DMS53 (cell line): ENCODE measurements around the gene TBC1D10A.
A peak's percentile ranks its signal among the peaks of the same experiment; 100 is the strongest.

ENCODE experiments used
- DNase-seq: peaks from one replicate; lab custom pipeline; 2025; lab: John Stamatoyannopoulos, UW

TBC1D10A gene

DNA sequence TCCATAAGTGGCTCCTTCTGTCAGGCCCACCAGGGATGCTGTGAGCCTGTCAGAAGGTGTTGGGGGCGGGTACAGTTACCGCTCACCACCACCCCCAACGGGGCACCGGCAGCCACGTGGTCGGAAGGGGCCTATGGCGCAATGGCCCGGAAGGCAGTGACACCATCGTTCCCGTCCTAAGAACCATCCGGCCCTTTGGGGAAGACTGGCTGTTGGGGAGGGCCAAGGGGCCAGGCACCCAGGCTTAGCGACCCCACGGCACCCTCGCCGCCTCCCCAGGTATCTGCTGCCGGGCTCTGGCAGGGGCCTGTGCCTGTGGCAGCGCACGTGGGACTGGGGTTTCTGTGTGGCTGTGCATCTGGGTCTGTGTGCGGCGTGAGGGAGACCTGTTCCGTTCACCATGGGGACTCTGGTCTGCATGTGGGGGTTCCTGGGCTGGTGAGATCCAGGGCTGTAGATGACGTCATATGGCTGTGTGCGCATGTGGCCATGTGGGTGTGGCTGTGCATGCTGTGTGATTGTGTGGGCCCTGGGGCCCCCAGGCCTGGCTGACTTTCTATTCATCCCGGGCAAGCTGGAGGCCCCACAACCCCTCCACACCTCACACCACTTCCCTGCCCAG, 60.8 kb downstream of the TBC1D10A start:
- DNase-seq, result no peak

DNA sequence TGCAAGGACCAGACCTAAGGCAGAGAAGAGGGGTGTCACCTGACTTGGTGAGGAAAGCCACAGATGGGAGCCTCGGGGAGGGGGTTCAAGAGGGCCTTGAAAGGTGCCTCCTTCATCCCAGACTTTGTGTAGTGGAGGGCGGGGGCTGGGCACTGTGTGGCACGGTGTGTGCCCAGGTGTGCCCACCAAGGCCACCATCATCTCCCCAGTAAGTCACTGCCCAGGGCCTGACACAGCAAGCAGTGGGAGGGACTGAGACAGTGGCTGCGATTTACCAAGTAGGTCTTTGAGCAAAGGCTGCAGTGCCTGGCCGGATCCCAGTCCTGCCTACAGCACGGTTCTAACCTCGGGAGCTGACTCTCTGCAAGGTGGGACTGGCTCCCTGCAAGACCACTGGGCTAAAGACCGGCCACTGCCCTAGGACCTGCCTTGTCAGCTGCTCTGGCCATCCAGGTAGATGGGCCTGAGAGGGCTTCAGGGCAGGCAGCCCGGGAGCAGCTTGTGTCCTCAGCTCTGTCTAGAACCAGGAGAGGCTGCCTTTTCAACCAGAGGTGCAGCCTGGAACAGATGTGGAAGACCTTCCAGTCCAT, 61.5 kb downstream of the TBC1D10A start:
- DNase-seq, result peak; percentile 2

DNA sequence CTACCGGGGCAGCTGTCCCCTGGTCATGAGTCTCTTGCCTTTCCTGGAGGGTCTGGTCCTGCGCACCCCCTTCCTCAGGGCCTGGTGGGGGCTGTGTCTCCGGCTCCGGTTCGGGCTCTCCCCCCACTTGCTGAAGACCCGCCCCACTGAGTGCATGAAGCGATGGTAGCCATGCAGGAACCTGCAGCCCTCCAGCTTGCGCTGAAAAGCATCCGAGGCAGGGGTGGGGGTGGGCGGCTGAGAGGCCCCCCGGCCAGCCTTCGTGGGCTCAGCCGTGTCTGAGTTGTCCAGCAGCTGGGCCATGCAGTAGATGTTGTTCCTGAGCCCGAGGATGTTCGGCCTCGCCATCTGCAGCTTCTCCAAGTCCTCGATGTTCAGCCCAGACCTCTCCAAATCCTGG, 62.9 kb downstream of the TBC1D10A start:
- DNase-seq, result no peak

DNA sequence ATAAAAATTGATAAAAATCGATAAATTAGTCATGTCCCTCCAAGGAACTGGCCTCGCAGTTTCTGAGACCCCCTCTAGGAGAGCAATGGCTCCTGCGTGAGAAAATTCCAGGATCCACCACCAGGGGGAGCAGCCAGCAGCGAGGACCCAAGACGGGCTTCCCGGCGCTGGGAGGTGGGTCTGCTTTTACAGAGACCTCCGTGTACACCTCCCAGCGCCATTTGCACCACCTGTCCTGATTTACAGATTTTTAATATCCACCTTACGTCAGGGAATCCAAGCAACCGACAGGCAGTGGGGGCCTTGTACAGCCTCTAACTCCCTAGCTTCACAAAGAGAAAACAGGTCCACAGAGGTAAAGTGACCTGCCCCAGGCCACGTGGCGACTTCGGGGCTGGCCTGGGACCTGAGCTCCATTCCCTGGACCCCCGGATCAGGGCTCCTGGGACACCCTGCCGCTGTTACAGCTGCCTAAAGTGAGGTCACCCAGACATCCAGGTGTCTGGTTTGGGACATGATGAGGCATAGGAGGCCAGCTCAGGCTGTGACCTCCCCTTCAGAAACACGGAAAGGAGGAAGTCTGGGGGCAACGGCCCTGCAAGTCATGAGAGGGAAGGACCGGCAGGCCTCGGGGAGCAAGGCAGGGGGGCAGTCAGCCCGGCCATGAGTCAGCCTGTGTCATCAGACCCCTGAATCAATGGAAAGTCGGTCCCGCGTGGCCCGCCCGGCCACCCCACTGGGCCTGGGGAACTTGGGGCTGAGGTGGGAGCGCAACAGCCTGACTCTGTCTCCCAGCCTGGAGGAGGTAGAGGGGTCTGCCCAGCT, 63.6 kb downstream of the TBC1D10A start:
- DNase-seq, result peak; percentile 51

DNA sequence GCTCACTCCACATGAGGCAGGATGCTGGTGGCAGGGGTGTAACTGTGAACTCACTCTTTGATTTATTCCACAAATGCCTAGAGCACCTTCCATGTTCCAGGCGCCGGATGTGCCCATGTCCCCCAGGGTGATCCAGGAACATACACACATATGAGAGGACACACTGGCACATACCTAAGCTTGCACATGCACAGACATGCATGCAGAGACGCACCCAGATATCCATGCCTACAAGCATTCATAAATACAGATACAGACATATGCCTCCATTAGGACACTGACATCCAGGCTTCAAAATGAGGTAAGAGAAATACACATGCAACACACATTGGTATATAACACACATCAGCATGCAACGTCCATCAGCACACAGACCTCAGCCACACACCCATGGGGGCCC, 64.6 kb downstream of the TBC1D10A start:
- DNase-seq, result no peak

DNA sequence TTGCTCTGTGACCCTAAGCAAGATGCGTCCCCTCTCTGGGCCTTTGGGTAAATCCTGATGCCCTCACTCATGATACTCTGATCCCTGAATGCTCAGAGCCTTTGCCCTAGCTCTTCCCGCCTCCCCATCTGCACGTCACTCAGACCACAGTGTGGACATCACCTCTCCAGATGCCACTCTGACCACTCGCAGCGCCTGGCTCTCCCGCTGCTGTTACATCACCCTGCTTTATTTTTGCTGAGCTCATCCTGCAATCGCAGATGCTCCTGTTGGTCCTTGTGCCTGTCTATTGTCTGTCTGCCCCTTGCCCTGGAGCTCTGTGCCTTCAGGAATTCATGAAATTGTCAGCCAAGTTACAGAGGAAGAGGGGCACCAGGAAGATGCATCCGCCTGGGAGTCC, 65.6 kb downstream of the TBC1D10A start:
- DNase-seq, result peak; percentile 35

DNA sequence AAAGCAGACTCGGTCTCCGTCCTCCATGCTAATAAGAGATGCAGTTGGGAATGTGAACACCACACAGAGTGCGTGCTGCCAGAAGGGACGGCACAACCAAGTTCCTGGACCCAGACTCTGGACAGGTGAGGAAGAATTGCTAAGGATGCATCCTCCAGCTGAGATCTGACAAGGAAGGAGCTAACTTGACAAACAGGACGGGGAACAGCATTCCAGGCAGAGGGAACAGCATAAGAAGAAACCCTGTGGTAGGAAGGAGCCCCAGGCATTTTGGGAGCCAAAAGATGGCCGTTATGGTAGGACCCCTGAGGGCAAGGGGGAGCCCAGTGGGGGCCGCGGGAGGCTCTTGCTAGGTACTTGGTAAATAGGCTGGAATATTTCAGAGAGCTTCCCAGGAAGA, 66.1 kb downstream of the TBC1D10A start:
- DNase-seq, result no peak

DNA sequence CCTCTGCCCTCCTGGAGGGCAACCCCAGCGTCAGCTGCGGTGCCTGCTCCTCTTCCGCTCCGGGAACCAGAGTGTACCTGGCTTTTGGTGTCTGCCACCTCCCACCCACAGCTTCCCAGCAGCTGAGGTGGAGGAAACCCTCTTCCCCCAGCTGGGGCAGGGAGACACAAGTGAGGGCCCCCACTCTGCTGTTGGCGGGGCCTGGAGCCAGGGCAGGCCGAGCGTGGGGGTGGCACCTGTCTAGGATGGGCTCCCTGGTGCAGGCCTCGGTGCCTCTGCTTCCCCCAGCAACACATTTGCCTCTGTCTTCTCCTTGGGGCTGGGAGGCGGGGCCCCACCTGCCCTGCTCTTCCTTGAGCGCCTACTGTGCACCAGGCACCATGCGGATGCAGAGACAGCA, 66.5 kb downstream of the TBC1D10A start:
- no peak for DNase-seq

DNA sequence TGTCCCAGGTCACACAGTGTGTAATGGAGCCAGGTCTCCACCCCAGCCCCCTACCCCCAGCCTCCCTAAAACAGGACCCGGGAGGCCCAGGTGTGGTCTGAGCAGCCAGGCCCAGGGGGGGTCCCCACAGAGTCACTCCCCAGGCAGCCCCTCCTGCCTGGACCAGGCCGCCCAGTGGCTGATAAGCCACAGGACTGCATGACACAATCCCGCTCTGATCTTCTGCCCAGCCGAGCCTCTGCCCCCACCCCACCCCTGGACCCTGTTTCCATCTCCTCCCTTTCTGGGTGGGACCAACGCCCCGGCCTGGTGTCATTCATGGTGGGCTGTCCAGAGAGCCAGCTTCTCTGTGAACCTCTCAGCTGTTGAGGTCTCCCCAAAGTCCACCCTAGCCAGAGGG, 72.4 kb downstream of the TBC1D10A start:
- no peak for DNase-seq

DNA sequence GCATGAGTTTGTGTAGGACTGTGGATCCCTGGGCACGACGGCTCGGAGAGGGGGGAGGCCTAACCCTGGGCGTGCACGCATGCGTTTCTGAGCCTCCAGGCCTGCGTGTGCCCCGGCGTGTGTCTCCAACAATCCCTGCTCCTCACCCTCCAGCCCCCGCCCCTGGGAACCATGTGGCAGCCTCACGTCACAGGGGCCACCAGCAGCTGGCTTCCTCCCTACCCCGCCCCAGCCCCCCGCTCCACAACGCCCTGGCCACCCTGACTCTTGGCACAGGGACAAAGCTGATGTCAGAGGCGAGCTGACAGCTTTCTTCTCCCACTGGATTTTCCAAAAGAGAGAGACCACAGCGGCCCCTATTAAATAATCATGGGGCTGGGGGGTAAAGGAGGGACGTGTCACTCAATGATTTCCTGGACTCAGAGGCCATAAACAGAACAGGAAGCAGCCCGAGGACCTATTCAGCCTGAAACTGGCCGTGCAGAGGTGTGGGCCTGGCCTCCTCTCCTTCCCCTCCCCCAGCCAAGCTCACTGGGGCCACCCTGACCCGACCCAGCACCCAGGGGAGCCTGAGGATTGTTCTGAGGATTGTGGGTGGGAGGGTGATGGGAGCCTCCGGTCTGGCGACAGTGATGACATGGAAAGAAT, 73.4 kb downstream of the TBC1D10A start:
- DNase-seq, result no peak

DNA sequence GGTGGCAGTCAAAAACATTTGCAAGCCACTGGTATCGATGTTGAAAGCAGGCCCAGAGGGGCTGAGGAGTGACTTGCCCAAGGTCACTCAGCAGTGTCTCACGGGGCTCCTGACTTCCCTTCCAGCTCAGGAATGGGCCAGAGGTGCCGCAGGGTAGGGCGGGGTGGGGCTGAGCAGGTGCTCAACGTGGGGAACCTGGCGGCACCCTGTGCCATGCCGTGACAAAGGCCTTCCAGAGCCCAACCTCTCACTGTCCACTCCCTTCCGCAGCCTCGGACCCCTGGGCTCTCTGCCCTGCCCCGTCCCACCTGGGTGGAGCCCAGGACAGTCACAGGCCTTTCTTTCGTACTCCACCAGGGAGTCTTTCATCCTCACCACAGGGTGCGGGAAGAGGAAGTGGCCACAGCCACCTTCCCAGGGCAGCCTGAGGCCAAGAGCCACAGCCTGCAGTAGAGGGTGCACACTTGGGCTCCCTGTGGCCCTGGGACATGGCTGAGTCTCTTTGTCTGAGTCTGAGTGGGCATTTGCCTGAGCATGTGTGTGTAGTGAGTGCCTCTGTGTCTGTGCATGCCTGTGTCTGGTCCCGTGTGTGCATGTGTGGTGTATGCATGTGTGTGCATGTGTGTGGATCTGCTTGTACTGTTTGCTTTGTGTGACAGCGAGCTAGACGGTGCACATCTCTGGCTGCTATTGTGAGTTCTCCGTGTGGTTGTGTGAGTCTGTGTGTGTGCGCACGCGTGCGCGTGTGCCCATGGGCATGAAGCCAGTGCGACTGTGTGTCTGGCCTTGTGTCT, 74.1 kb downstream of the TBC1D10A start:
- no peak for DNase-seq

DNA sequence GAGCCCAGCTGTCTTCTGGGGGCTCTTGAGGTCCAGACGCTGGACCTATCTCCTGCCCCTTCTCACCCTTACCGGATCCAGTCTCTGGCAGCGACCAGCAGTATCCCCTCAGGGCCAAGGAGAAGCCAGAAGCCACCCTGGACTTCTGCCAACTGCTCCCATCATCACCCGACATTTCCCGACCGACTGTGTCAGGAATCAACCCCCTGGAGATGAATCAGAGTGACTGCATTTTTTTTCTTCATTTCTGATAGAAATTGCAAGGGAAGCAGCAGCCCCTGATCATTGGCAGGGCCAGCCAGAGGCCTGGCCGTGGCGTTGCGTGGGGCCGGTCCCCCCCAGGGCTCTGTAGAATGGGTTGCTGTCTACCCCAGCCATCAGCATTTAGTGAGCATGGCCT, 75.0 kb downstream of the TBC1D10A start:
- no peak for DNase-seq

DNA sequence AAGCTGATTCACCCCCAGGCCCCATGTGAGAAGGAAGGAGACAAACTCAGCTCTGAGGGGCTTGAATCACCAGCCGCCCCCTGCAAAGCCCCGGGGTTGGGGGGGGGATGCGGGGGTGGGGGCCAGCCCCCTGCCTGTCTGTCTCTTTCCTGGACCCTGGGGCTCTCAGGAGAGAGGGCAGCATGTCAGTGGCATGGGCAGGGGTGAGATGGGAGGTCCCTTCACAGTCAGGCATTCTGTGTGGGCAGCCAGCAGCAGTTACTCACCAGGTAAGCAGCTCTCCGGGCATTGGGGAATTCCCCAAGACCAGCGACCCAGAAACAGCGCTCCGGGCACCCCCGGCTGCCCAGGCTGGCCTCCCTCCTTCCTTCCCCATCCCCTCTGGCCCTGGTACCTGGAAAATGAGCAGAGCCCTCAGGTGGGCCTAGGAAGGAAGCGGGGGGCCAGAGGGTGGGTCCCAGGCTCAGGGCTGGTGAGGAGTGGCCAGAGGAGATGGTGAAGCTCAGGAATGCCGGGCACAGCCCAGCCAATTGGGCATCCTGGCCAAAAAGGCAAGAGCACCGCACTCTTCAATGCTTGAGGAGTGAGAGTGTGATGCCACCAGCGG, 76.0 kb downstream of the TBC1D10A start:
- peak; percentile 16 for DNase-seq

DNA sequence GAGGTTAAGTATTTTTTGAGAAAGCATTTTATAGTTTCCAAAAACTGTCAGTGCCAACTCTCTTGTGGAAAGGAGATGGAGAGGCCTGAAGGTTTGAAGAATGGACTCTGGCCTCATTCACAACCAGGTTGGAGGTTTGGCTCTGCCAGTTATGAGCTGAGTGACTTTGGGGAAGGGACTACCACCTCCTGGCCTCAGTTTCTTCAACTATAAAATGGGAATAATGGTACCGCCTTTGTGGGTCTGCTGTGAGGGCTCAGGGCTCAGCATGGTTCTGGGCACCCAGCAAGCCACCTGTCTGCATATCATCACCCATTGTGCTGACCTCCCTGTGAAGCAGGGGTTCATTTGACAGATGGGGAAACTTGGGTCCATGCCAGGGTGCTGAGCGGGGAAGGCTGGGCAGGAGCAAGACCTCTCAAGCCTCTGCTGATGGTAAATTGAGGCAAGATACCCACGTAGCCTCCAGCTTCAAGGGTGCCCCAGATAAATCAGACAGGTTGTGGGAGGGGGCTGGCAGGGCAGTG, 76.6 kb downstream of the TBC1D10A start:
- no peak for DNase-seq

DNA sequence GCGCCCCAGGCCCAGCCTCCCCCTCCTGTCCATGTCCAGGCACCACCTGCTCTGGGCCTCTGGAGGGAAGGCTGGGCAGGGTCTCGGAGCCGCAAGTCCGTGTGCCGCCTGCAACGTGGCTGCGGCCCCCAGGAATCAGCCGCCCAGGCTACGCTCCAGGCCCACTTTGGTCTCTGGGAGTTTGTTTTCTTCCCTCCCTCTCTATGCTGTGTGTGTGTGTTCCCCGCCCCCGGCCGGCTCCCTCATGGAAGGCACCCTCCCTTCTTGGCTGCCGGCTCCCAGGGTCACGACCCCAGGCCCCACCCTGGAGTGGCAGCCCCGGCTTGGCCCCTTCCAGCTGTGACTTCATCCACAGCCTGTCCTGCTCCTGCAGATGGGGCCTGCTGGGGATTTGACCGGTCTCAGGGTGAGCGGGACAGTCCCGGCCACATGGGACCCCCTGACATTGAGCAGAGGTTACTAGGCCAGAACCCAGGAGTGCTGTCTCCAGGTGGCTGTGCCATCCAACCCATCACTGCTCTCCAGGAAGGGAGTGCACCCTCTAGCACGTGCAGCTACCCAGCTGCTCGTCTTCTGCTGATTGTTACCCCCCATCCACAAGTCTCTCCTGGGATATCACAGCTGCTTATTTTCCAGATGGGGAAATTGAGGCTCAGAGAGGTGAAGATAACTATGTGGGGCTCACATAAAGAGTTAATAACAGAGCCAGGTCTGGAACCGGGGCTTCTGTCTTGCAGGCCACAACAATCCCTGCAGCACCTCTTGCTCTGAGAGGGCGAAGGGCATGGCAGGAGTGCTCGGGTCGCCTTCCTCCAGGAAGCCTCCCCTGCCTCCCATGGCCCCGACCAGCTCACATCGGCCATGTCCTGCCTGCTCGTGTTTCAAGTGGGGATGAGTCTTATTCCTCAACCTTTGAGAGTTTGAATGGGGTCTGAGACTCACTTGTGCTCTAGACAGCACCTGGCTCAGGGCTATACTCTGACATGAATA, 77.4 kb downstream of the TBC1D10A start:
- DNase-seq, result no peak

DNA sequence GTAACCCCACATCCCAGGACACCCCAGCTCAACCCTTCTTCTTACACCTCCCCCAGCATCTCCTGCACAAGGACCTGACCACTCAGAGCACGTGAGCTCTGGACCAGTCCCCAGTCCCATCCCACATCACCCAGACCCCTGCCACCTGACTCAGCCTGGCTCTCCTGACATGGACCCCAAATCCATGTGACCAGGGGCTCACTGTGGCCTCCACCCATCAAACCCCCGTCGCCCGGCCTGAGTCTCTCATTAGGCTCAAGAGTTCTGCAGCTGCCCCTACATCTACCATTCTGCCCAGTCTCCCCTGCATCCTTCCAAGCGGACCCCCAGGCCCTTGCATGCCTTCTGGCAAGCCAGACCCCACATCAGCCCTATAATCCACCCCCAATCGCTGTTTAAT, 78.3 kb downstream of the TBC1D10A start:
- no peak for DNase-seq

DNA sequence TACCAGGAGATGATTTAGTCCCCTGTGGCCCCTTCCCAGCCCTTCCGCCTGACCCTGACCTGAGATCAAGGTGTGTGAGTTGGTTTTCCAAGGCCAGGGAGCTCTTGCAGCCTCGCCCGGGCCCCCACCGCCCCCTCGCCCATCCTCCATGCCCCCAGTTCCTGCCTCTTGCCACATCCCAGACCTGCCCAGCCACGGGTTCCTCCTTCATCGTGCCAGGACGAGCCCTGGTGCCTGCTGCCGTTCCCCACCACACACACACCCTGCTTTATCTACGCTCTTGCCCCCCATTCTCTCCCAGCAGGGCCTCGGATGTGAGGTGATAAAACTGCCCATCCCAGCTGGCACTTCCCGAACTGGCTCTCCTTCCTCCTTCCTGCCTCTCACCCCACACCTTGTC, 78.8 kb downstream of the TBC1D10A start:
- no peak for DNase-seq

DNA sequence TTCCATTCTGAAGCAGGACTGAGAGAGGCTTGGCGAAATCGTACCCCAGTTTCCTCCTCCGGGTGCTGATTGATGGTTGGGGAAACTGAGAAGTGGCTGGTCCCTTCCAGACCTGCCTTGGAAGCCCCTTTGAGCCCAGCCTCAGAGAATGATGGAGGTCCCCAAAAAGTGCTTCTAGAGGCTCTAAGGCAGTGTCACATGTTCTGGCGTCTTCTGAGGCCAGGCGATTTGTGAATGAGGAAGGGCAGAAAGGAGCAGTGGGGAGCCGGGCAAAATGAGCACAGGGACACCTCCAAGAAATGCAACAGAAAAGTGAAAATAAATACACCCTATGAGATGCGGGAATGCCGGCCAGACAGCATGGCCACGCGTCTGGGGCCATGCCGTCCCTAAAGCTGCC, 79.2 kb downstream of the TBC1D10A start:
- no peak for DNase-seq

DNA sequence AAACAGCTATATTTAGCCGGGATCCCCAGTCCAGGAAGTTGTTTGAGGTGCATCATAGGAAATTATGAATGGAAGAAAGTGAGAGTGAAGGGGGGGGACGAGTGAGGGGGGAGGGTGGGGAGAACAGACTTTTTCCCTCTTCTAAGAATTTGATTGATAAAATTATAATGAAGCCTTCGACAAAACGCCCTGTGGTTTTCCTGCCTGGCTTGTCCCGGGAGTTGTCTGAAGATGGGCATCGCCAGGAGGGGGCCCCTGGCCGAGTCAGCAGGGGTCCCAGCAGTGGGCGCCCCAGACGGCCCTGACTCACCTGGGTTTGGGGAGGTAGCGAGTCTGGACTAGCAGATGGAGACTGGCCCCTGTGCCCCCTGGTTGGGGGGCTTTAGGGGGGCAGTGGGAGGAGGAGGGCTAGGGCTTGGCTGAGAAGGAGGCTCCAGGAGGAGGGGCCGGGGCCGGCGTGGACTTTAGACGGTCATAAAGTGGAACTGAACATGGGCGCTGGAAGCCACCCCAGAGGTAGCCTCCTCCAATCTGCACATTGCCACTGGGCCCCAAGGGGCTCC, 79.8 kb downstream of the TBC1D10A start:
- DNase-seq, result no peak
